HG03558 (cell line): ENCODE data around the gene C6orf136.
"Not testable (repeated sequence)": the region's sequence is repeated elsewhere in the genome, so short reads cannot be mapped to it uniquely, and the experiment has no call there.

Experiments used
- ATAC-seq: cut with Tn5 transposase; IDR thresholded peaks from one replicate; pipeline ENCODE4 v1.9.1; 2021; ENCODE audit warnings: moderate number of reproducible peaks; ENCODE audit not compliant: unreplicated experiment; ENCODE audit errors: extremely low read depth

Gene C6orf136

GRCh38 chr6:30646450-30647241 is at the start of gene C6orf136:
Gene C6orf136 (plus strand): TSS chr6:30647133. CDS start chr6:30647232, 99 bp downstream.
- peak; percentile 16 for ATAC-seq

- not testable (repeated sequence) for ATAC-seq
Observed at GRCh38 chr6:30597315-30598144, 49.4 kb upstream of the C6orf136 start.

- no peak for ATAC-seq
Observed at GRCh38 chr6:30598912-30599624, 47.9 kb upstream of the C6orf136 start.

GRCh38 chr6:30599625-30600324 is 47.2 kb upstream of the C6orf136 start:
- no peak for ATAC-seq

- ATAC-seq: no peak
Observed at GRCh38 chr6:30600451-30600961, 46.4 kb upstream of the C6orf136 start.

GRCh38 chr6:30601436-30601814 is 45.5 kb upstream of the C6orf136 start:
- no peak for ATAC-seq

GRCh38 chr6:30601815-30602641 is 44.9 kb upstream of the C6orf136 start:
- ATAC-seq: no peak

GRCh38 chr6:30603961-30604360 is 43.0 kb upstream of the C6orf136 start:
- no peak for ATAC-seq

- ATAC-seq: no peak
Observed at GRCh38 chr6:30610065-30610464, 36.9 kb upstream of the C6orf136 start.

- no peak for ATAC-seq
Observed at GRCh38 chr6:30611150-30611855, 35.6 kb upstream of the C6orf136 start.

- ATAC-seq: no peak
Observed at GRCh38 chr6:30611856-30612194, 35.1 kb upstream of the C6orf136 start.

GRCh38 chr6:30612213-30612612 is 34.7 kb upstream of the C6orf136 start:
- ATAC-seq: no peak

- no peak for ATAC-seq
Observed at GRCh38 chr6:30612687-30613248, 34.2 kb upstream of the C6orf136 start.

GRCh38 chr6:30613251-30614043 is 33.5 kb upstream of the C6orf136 start:
- ATAC-seq: no peak

GRCh38 chr6:30614044-30614842 is 32.7 kb upstream of the C6orf136 start:
- no peak for ATAC-seq

GRCh38 chr6:30614843-30615218 is 32.1 kb upstream of the C6orf136 start:
- peak; percentile 34 for ATAC-seq
